ENCODE measurements around the gene MYO3B.

The MYO3B gene

GRCh38 chr2:170396799-170397459 lies 219.0 kb downstream of the MYO3B start:
- DNase-seq (ENCODE audit: low read depth): no peak
- no peak overlapping the region for H3K4me3 ChIP-seq (ENCODE audit: low read depth, low read length)

GRCh38 chr2:170401187-170401586 lies 223.2 kb downstream of the MYO3B start:
- TF ChIP-seq CTCF (IDR thresholded peaks at IDR 0.05; ENCODE audit: low read depth, low read length, missing control alignments): no peak

More at GRCh38 chr2:170396799-170397459, 219.0 kb downstream of the MYO3B start:
- TF ChIP-seq CTCF (IDR thresholded peaks at IDR 0.05; ENCODE audit: low read depth, low read length, missing control alignments): peak; percentile 19

GRCh38 chr2:170404846-170405245 lies 226.9 kb downstream of the MYO3B start:
- no peak for TF ChIP-seq CTCF (IDR thresholded peaks at IDR 0.05; ENCODE audit: low read depth, low read length, missing control alignments)
- H3K4me3 ChIP-seq (ENCODE audit: low read depth, low read length): no peak overlapping the region
- no peak for DNase-seq (ENCODE audit: low read depth)

More at GRCh38 chr2:170401187-170401586, 223.2 kb downstream of the MYO3B start:
- H3K4me3 ChIP-seq (ENCODE audit: low read depth, low read length): no peak overlapping the region
- DNase-seq (ENCODE audit: low read depth): no peak

GRCh38 chr2:170405326-170405725 lies 227.4 kb downstream of the MYO3B start:
- no peak for TF ChIP-seq CTCF (IDR thresholded peaks at IDR 0.05; ENCODE audit: low read depth, low read length, missing control alignments)
- no peak overlapping the region for H3K4me3 ChIP-seq (ENCODE audit: low read depth, low read length)
- no peak for DNase-seq (ENCODE audit: low read depth)

- TF ChIP-seq CTCF (IDR thresholded peaks at IDR 0.05; ENCODE audit: low read depth, low read length, missing control alignments): no peak
- DNase-seq (ENCODE audit: low read depth): no peak
- H3K4me3 ChIP-seq (ENCODE audit: low read depth, low read length): no peak overlapping the region
Observed at GRCh38 chr2:170408461-170409163, 230.7 kb downstream of the MYO3B start.

GRCh38 chr2:170409164-170409535 lies 231.2 kb downstream of the MYO3B start:
- DNase-seq (ENCODE audit: low read depth): peak; percentile 38
- TF ChIP-seq CTCF (IDR thresholded peaks at IDR 0.05; ENCODE audit: low read depth, low read length, missing control alignments): peak; percentile 79
- no peak overlapping the region for H3K4me3 ChIP-seq (ENCODE audit: low read depth, low read length)
